ENCODE data around the gene PTAFR.

Gene PTAFR

DNA sequence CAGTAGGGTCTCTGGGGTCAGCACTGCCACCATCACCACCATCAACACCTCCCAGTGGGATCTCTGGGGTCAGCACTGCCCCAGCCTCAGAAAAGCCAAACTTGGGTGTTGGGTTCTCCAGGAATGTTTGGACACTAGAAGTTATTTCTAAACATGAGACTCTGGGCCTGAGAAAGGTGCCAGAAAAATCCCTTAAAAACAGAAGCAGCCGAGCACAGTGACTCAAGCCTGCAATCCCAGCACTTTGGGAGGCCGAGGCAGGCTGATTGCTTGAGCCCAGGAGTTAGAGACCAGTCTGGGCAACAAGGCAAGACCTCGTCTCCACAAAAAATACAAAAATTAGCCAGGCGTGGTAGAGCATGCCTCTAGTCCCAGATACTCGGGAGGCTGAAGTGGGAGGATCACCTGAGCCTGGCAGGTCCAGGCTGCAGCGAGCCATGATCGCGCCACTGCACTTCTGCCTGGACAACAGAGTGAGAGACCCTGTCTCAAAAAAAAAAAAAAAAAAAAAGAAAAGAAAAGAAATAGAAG, 470 bp downstream of the PTAFR start:
- no peak for DNase-seq

DNA sequence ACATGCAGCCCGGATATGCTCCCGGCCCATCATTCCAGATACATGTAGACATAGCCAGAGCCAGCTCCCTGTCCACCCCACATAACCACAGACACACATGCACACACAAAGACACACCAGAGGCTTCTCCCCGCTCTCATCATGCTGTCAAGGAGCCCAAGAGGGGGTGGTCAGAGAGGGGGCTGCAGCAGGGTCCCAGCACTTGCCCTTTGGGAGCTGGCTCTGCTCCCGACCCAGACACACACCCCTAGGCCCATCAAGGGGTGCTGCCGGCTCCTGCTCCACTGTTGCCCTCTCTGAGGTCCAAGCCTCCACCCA, 2.6 kb downstream of the PTAFR start:
- no peak for DNase-seq

DNA sequence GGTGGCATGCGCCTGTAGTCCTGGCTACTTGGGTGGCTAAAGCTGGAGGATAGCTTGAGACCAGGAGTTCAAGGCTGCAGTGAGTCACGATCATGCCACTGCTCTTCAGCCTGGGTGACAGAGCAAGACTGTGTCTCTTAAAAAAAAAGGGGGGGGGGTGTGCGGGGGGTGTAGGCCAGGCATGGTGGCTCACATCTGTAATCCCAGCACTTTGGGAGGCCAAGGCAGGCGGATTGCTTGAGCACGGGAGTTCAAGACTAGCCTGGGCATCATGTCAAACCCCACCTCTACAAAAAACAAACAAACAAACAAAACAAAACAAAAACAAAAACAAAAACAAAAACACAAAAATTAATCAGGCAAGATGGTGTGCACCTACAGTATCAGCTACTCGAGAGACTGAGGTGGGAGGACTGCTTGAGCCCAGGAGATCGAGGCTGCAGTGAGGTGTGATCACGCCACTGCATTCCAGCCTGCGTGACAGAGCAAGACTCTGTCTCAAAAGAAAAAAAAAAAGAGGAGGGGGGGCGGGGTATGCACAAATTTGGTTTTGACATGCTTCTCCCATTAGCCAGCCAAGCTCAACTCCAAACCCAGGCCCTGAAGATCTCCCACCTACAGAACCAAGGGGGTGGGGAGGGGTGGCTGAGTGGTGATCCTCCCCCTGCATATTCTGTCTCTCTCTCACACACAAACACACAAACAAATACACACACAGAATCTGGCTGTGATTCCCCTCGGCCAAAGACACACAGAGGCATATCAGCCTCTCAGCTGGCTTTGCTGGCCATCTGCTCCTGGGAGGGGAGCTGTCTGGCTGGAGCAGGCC, 3.1 kb downstream of the PTAFR start:
- DNase-seq = no peak

DNA sequence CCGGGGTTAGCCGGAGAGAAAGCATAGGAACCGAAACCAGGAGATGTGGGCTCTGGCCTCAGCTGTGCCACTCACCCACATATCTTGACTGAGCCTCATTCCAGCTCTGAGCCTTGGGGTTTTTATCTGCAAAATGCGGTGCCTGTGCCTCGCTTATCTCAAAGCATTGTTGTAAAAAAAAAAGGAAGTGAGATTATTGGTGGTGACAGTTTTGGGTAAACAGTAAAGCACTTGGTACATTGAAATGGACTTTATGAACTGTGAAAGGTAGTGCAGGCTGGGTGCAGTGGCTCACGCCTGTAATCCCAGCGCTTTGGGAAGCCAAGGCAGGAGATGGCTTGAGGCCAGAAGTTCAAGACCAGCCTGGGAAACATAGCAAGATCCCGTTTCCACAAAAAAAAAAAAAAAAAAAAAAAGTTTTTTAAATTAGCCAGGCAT, 3.8 kb downstream of the PTAFR start:
- peak; percentile 97 for DNase-seq

DNA sequence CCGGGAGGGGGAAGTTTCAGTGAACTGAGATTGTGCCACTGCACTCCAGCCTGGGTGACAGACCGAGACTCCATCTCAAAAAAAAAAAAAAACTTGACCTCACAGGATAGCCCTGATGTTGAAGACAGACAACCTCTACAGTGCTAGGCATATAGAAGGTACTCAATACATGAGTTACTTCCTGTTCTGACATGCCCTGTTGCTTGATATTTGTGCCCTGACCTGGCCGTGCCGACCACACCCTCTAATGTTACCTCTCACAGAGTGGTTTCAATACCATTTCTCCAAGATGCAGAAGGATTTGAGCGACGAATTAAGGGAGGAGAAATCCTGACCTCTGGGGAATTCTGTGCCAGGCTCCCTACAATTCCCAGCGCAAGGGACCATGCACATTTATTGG, 5.2 kb downstream of the PTAFR start:
- DNase-seq = no peak

DNA sequence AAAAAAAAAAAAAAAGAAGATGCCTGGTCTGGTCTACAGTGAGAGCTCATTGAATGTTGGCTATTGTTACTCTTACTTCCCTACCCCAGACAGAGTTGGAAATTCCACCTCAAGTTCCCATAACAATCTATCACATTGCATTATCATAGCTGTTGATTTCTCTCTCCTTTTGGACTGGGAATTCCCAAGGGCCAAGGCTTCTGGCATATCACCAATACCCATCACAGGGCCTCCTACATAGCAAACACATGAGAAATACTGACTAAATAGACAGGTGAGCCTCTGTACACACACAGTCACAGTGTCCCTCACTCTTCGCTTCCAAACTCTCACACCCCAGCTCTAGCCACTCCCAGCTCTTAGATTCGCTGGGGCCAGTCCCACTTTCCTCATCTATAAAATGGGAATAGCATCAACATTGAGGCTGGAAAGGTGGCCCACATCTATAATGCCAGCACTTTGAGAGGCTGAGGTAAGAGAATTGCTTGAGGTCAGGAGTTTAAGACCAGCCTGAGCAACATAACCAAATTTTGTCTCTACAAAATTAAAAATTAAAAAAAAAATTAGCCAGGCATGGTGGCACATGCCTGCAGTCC, 6.4 kb downstream of the PTAFR start:
- DNase-seq = no peak

DNA sequence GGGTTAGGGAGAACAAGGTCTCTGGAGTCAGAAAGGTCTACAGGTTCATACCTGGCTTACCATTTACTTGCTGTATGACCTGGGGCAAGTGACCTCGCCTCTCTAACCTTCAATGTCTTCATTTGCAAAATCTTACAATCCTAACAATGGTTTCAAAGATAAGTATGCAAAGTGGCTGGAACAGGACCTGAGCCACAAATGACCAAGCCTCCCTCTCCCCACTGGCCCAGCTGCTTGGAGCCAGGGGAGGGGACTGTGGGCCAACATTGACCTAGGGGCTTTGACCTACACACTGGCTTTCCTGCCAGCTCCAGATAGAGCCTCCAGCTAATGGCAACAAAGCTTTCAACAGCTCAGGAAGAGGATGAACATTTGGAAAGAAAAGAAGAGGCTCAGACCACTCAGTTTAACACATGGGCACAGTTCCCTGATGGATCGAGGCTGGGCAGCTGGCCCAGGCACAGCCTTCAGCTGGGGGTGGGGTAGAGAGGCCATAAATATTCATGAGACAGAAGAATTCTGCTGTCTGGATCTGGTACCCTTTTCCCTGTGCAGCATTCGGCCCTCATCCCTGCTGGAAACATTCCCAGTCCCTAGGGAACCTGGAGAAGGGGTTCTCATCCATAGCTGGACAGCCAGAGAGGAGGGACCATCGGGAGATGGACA, 12.9 kb downstream of the PTAFR start:
- DNase-seq = no peak

DNA sequence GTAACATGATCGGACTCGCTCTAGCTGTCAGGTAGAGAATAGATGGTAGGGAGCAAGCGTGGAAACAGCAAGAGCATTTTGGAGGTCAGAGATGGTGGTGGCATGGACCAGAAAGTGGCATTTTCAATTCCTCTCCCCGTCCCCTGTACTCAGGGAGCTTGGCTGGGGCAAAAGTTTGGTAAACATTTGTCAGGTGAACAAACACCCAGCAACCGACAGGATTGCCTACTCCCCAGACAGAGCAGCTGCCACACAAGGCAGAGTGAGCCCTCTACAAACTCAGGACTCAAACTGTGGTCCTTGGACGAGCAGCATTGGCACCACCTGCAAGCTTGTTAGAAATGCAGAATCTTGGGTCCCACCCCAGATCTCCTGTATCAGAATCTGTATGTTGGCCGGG, 14.3 kb downstream of the PTAFR start:
- no peak for DNase-seq

DNA sequence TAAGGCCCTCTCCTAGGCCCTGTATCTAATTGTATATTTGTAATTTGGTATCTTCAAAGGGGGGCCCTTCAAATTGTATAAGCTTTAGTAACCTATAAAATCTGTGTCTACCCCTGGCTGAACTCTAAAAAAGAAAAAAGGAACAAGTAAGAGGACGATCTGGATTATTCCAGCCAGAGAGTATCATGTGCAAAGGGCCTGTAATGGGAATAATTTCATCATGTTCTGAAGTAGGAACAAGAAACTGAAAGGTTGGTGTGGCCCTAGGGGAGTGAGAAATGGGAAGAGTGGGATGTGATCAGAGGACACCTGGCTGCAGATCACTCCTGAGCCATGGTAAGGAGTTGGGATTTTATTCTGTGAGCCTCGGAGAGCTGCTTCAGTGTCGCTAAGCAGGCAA, 14.7 kb downstream of the PTAFR start:
- no peak for DNase-seq

DNA sequence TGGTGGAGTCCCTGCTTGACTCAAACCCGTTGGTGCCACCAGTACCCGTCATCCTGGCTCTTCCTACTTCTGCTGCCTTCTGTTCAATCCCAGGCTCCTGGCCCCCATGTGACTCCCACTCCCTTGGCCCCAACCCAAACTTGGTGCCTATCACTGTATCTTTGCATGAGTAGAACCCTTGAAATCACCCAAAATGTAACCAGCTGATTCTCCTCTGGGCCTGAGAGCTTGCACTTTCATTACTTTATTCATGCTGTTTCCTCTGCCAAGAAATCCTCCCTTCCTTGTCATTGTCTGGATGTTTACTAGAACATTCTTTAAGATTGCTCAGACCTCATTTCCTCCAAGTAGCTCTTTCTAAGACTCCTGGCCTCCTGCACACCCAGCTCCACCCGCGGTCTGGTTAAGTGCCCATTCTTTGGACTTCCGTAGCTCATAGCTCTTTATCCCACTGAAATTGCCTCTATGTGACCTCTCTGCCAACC, 15.7 kb downstream of the PTAFR start:
- no peak for DNase-seq

DNA sequence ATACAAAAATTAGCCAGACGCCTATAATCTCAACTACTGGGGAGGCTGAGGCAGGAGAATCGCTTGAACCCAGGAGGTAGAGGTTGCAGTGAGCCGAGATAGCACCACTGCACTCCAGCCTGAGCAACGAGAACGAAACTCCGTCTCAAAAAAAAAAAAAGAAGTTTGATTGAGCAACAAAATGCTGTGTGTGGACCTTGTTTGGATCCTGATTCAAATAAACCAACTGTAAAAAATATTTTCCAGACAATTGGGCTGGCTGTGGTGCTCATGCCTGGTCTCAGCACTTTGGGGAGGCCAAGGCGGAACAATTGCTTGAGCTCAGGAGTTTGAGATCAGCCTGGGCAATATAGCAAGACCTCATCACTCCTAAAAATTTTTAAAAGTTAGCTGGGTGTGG, 16.8 kb downstream of the PTAFR start:
- no peak for DNase-seq

DNA sequence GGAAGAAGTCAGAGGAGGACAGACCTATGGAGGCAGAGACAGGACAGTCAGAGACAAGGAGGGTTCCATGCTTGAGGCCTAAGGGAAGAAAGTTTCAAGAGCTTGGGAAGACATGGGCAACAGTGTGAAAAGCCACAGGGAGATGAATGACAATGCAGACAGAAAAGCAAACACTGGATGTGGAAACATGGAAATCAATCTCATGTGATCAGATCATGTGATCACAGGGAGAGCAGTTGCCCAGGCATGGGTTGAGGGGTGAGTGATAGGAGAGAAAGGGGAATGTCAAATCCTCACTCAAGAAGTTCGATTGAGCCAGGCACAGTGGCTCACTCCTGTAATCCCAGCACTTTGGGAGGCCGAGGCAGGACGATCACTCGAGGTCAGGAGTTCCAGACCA, 17.2 kb downstream of the PTAFR start:
- no peak for DNase-seq

DNA sequence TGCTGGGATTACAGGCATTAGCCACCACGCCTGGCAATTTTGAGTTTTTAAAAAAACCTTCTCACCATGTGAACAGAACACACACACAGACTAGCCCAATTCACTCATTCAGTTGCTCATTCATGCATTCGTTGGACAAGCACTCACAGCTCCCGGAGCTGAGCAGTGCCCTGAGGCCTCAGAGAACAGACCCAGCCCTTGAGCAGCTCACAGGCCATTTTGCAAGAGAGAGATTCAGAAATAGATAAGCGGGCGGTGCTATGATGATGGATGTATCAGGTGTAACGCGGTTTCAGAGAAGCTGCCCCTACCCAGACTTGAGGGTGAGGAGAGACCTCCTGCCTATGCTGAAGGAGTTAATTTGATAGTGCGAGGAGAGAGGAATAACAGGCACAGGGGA, 18.6 kb downstream of the PTAFR start:
- no peak for DNase-seq

DNA sequence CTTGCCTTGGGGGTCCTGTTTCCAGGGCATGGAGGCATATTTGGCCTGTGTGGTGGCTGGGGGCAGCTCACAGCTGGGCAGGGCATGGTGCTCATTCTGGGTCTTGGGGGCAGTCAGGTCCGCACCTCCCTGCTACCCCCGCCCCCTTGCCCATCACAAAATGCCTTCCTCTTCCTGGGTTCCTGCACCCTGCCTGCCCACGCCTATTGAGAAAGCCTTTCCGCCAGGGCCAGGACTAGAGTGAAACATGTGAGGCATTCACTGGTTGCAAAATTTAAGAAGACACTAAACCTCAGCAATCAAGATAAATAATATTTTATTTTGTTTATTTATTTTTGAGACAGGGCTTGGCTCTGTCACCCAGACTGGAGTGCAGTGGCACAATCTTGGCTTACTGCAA, 19.7 kb downstream of the PTAFR start:
- peak; percentile 43 for DNase-seq

DNA sequence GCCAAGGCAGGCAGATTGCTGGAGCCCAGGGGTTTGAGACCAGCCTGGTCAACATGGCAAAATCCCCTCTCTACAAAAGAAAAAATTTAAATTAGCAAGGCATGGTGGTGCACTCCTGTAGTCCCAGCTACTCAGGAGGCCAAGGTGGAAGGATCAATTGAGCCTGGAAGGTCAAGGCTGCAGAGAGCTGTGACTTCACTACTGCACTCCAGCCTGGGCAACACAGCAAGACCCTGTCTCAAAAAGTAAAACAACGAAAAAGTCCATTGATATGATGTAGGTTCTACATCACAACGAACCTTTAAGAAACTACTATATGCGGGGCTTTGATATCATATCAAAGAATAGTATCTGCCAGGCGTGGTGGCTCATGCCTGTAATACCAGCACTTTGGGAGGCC, 20.9 kb downstream of the PTAFR start:
- no peak for DNase-seq

DNA sequence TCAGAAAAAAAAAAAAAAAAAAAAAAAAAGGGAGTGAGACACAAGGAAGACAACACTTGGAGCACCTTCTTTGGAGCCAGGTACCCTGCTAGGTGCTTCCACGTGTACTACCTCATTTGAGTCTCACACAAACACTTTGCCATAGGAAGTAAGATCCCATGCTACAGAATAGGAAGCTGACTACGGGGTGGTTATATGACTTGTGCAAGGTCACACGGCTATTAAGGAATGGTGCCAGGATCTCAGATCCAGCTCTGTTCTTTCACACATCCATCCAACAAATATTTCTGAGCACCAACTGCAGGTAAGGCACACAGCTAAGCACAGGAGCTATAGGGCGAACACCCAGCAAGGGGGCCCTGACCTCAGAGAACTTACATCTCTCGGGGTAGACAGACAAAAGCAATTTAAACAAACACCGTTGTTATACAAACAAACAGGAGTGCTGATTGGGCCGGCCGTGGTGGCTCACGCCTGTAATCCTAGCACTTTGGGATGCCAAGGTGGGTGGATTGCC, 22.4 kb downstream of the PTAFR start:
- no peak for DNase-seq

DNA sequence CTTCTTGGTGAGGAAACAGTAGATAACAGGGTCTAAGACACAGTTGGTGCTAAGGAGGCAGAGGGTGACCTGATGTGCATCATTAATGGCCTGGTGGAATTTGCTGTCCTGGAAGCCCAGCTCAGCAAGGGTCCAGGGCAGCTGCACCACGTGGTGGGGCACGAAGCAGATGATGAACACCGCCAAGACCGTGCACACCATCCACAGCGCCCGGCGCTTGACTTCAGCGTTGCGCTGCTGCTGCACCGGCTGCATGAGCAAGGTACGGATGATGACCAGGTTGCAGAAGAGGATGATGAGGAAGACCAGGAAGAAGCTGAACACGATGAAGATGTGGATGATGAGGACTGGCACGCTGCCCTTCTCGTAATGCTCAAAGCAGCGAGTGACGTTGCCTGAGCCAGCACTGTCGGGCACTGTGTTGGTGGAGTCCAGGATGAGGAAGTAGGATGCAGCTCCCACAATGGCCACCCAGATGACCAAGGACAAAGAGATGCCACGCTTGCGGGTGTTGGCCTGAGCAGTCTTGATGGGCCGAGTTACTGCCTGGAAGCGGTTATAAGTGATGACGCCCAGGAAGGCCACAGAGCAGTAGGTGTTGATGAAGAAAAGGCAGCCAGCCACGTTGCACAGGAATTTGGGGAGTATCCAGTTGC, 26.2 kb downstream of the PTAFR start:
- no peak for DNase-seq

DNA sequence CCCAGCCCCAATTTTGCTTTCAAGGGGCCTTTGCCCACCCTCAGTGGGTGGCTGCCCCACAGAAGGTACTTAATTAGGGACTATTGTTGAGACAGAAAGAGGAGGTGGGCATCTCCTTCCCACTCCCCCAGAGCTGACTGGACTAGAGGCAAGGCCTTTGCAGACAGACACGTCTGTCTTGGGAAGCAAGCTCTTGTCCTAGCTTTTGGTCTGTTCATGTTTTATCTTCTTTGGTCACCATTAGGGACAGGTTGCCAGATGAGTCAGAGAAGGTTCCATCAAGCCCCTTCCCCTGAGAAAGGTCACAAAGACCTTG, 27.7 kb downstream of the PTAFR start:
- no peak for DNase-seq

DNA sequence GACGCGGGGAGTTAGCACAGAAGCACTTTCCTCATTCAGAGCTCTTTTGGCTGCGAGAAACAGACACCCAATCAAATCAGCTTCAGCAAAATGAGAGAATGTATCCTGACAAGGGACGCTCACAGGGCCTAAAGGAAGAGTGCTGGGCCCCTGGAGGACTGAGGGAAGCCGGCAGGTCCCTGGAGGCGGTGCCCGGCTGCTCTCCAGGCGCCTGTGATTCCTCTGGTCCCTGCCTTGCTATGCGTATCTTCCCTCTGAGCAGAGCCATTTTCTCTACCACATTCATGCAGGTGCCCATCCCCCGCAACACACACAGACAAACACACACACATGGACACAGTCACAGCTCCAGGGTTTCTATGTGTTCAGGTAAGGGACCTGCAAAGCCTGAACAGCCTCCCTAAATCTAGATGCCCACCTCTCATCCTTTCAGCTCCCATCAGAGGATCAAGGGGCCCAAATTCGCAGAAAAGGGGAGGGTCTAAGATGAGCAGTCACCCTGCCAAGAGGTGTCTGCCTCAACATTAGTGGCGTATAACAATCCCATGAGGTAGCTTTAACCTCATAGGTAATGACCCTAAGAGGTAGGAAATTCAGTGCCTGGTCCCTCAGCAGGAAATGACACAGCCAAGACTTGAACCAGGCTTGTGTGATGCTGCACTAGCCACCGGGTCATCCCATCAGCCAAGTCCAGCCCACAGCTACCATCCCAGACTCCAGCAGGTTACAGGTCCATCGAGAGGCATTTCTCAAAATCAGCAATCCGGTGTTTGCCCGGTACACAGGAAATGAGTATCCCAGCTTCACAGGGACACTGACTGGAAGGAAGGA, 29.0 kb downstream of the PTAFR start:
- DNase-seq = no peak

DNA sequence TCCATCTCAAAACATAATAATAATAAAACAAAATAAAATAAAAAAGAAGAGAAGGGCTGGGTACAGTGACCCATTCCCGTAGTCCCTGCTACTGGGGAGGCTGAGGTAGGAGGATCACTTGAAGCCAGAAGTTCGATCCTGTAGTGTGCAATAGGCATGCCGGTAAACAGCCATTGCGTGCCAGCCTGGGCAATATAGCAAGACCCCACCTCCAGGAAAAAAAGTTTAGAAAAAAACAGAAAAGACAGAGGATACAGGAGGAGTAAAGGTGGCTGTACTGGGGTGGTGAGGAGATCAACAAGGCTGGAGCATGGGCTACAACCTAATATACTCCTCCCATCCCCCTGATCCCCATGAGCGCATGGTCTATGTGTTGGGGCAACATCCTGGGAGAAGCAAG, 30.8 kb downstream of the PTAFR start:
- DNase-seq = no peak

DNA sequence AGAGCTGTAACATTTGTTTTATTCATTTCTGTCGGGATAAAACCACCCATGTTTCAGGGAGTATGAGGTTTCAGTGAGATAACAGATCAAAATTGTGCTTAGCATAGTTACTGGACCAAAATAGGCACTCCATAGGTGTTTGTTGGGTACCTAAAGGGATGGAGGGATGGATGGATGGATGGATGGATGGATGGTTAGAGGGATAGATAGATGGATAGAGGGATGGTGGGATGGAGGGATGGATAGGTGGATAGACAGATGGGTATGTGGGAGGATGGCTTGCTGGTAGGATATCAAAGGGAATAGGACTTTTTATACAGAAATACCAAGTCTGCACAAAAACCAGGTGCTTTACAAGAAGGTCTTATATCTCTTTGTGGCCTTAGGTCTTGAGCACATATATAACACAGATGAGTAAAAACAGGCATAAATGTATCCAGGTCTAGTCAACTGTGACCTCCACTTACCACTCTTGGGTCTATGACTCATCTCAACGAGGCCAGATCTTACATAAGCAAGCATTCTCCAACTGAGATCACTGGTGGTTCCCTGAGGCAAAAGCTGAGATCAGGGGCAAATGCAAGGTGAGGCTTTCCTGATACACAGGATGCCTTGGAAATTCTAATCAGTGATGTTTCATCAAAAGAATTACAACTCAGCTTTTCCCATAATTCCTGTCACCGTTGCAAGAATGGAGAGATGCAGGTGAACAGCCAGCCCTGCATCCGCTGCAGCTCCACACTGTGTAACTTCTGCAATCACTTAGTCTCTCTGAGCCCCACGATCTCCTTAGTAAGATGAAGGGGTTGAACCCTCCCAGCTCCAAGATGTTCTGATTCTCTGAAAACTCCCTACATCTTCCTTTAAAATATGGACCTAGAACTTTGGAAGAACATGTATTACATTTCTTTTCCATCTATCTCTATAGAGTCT, 32.0 kb downstream of the PTAFR start:
- no peak for DNase-seq
